Prostate gland (tissue), 2 donors: Measurements from ENCODE around the gene SPAG7.
"Not testable (repeated sequence)": the region's sequence is repeated elsewhere in the genome, so short reads cannot be mapped to it uniquely, and the experiment has no call there.

Source experiments
- POLR2A ChIP-seq: fragments of 450-650 bp; IDR thresholded peaks from one replicate; pipeline ENCODE4 v1.6.1; 2016; ENCODE audit warnings: antibody characterized with exemption, mild to moderate bottlenecking
- POLR2AphosphoS5 ChIP-seq: sonication (generic); formaldehyde crosslinking; IDR thresholded peaks from one replicate; pipeline ENCODE4 v1.6.1; 2017; ENCODE audit warnings: antibody characterized with exemption
- TF ChIP-seq, protein P1 (sequence below), 4 experiments: fragments of 200-600 bp in 2 of 4; fragments of 450-650 bp in 2 of 4; sonication (generic) in 2 of 4; IDR thresholded peaks; 1 replicate in 3 of 4; 2 replicates in 1 of 4; pipeline ENCODE4 v1.5.1; 2016 to 2019; ENCODE audit warnings: antibody characterized with exemption in 4 of 4, mild to moderate bottlenecking in 2 of 4, moderate library complexity in 2 of 4

DNA sequence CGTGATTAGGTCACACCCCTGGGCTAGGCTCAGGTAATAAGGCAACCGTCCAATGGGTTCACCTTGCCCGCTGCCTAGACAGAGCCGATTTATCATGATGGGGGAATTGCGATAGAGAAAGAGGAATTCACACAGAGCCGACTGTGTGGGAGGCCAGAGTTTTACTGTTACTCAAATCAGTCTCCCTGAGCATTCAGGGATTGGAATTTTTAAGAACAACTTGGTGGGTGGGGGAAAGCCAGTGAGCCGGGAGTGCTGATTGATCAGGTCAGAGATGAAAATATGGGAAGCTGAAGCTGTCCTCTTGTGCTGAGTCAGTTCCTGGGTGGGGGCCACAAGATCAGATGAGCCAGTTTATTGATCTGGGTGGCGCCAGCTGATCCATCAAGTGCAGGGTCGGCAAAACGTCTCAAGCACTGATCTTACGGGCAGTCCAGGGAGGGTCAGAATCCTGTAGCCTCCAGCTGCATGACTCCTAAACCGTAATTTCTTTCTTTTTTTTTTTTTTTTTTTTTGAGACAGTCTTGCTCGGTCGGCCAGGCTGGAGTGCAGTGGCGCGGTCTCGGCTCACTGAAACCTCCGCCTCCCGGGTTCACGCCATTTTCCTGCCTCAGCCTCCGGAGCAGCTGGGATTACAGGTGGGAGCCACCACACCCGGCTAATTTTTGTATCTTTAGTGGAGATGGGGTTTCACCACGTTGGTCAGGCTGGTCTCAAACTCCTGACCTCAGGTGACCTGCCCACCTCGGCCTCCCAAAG, 40.9 kb downstream of the SPAG7 start:
- TF ChIP-seq, protein P1, sequence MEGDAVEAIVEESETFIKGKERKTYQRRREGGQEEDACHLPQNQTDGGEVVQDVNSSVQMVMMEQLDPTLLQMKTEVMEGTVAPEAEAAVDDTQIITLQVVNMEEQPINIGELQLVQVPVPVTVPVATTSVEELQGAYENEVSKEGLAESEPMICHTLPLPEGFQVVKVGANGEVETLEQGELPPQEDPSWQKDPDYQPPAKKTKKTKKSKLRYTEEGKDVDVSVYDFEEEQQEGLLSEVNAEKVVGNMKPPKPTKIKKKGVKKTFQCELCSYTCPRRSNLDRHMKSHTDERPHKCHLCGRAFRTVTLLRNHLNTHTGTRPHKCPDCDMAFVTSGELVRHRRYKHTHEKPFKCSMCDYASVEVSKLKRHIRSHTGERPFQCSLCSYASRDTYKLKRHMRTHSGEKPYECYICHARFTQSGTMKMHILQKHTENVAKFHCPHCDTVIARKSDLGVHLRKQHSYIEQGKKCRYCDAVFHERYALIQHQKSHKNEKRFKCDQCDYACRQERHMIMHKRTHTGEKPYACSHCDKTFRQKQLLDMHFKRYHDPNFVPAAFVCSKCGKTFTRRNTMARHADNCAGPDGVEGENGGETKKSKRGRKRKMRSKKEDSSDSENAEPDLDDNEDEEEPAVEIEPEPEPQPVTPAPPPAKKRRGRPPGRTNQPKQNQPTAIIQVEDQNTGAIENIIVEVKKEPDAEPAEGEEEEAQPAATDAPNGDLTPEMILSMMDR (IDR thresholded peaks at IDR 0.05) = not testable (repeated sequence)
- not testable (repeated sequence) for TF ChIP-seq POLR2A, POLR2AphosphoS5
